GM23338 (cell line): Measurements from ENCODE around the gene SERPINA3.

Experiments used
- CREB1 ChIP-seq: fragments of 250-450 bp; sonication (Bioruptor Pico); IDR thresholded peaks from 2 replicates; pipeline ENCODE4 v1.5.0; 2020; ENCODE audit warnings: low read depth, mild to moderate bottlenecking, moderate library complexity
- ETS1 ChIP-seq: IDR thresholded peaks from 2 replicates; pipeline ENCODE4 v1.6.1; 2016; ENCODE audit warnings: antibody characterized with exemption
- EZH2 ChIP-seq: fragments of 200-600 bp; sonication (generic); IDR thresholded peaks from one replicate; pipeline ENCODE4 v1.8.0; 2017; ENCODE audit warnings: antibody characterized with exemption, mild to moderate bottlenecking, low read depth; ENCODE audit not compliant: unreplicated experiment
- EZH2phosphoT487 ChIP-seq: fragments of 200-600 bp; sonication (generic); IDR thresholded peaks from one replicate; pipeline ENCODE4 v1.8.1; 2018; ENCODE audit warnings: antibody characterized with exemption; ENCODE audit not compliant: unreplicated experiment
- JUNB ChIP-seq: IDR thresholded peaks from one replicate; pipeline ENCODE4 v1.6.1; 2016; ENCODE audit warnings: antibody characterized with exemption; ENCODE audit not compliant: unreplicated experiment
- NANOG ChIP-seq: IDR thresholded peaks from 2 replicates; pipeline ENCODE4 v1.6.1; 2016; ENCODE audit warnings: antibody characterized with exemption, borderline replicate concordance
- POLR2AphosphoS5 ChIP-seq: IDR thresholded peaks from 2 replicates; pipeline ENCODE4 v1.6.1; 2016; ENCODE audit warnings: antibody characterized with exemption, low read depth
- REST ChIP-seq: IDR thresholded peaks from one replicate; pipeline ENCODE4 v1.6.1; 2018; ENCODE audit warnings: antibody characterized with exemption; ENCODE audit not compliant: unreplicated experiment
- STAT1 ChIP-seq: IDR thresholded peaks from one replicate; pipeline ENCODE4 v1.6.1; 2016; ENCODE audit warnings: antibody characterized with exemption; ENCODE audit not compliant: unreplicated experiment
- ZNF114 ChIP-seq: fragments of 250-450 bp; sonication (Bioruptor Pico); IDR thresholded peaks from 2 replicates; pipeline ENCODE4 v1.5.0; 2020; ENCODE audit warnings: mild to moderate bottlenecking, moderate library complexity
- ZNF331 ChIP-seq: fragments of 250-450 bp; sonication (Bioruptor Pico); IDR thresholded peaks from 2 replicates; pipeline ENCODE4 v1.5.0; 2020; ENCODE audit warnings: low read depth, mild to moderate bottlenecking, moderate library complexity
- TF ChIP-seq, protein P1 (sequence below), 2 experiments: fragments of 200-600 bp in 1 of 2; sonication (generic) in 1 of 2; conservative IDR thresholded peaks; 2 replicates each; pipeline versions ENCODE4 v1.5.1 to v1.6.1; 2016 to 2017; ENCODE audit warnings: antibody characterized with exemption in 2 of 2, low read depth in 2 of 2, mild to moderate bottlenecking in 2 of 2, moderate library complexity in 1 of 2
- TF ChIP-seq, protein P2 (sequence below): fragments of 250-450 bp; sonication (Bioruptor Pico); IDR thresholded peaks from 2 replicates; pipeline ENCODE4 v1.5.0; 2020; ENCODE audit warnings: mild to moderate bottlenecking, moderate library complexity

DNA sequence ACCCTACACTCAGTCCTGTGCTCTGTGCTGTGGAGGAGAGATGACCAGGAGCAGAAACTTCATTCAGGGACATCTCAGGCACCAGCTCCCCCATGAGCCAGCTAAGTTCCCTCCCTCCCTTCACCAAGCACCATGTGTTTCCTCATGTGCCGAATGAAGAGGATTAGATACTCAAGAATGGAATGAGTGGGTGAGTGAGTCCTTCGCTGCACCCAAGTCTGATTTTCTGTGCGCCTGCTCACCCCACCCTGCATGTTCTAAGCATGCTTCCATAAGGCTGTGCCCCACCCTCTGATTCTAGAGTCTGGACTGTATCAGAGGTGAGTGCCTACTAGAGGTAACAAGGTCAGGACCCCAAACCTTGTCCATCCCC is 18.8 kb upstream of the SERPINA3 start:
- TF ChIP-seq, protein P1, sequence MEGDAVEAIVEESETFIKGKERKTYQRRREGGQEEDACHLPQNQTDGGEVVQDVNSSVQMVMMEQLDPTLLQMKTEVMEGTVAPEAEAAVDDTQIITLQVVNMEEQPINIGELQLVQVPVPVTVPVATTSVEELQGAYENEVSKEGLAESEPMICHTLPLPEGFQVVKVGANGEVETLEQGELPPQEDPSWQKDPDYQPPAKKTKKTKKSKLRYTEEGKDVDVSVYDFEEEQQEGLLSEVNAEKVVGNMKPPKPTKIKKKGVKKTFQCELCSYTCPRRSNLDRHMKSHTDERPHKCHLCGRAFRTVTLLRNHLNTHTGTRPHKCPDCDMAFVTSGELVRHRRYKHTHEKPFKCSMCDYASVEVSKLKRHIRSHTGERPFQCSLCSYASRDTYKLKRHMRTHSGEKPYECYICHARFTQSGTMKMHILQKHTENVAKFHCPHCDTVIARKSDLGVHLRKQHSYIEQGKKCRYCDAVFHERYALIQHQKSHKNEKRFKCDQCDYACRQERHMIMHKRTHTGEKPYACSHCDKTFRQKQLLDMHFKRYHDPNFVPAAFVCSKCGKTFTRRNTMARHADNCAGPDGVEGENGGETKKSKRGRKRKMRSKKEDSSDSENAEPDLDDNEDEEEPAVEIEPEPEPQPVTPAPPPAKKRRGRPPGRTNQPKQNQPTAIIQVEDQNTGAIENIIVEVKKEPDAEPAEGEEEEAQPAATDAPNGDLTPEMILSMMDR (conservative IDR thresholded peaks at IDR 0.05; ENCODE audit: low read depth in 2 of 2) = no peak
- TF ChIP-seq EZH2 (no peak), POLR2AphosphoS5 (no peak), EZH2phosphoT487 (no peak), REST (no peak), CREB1 (CRISPR knock-in tag) (no peak), ZNF331 (no peak), JUNB (no peak), ZNF114 (CRISPR knock-in tag) (no peak), NANOG (no peak), ETS1 (no peak), STAT1 (no peak)
- TF ChIP-seq, protein P2, sequence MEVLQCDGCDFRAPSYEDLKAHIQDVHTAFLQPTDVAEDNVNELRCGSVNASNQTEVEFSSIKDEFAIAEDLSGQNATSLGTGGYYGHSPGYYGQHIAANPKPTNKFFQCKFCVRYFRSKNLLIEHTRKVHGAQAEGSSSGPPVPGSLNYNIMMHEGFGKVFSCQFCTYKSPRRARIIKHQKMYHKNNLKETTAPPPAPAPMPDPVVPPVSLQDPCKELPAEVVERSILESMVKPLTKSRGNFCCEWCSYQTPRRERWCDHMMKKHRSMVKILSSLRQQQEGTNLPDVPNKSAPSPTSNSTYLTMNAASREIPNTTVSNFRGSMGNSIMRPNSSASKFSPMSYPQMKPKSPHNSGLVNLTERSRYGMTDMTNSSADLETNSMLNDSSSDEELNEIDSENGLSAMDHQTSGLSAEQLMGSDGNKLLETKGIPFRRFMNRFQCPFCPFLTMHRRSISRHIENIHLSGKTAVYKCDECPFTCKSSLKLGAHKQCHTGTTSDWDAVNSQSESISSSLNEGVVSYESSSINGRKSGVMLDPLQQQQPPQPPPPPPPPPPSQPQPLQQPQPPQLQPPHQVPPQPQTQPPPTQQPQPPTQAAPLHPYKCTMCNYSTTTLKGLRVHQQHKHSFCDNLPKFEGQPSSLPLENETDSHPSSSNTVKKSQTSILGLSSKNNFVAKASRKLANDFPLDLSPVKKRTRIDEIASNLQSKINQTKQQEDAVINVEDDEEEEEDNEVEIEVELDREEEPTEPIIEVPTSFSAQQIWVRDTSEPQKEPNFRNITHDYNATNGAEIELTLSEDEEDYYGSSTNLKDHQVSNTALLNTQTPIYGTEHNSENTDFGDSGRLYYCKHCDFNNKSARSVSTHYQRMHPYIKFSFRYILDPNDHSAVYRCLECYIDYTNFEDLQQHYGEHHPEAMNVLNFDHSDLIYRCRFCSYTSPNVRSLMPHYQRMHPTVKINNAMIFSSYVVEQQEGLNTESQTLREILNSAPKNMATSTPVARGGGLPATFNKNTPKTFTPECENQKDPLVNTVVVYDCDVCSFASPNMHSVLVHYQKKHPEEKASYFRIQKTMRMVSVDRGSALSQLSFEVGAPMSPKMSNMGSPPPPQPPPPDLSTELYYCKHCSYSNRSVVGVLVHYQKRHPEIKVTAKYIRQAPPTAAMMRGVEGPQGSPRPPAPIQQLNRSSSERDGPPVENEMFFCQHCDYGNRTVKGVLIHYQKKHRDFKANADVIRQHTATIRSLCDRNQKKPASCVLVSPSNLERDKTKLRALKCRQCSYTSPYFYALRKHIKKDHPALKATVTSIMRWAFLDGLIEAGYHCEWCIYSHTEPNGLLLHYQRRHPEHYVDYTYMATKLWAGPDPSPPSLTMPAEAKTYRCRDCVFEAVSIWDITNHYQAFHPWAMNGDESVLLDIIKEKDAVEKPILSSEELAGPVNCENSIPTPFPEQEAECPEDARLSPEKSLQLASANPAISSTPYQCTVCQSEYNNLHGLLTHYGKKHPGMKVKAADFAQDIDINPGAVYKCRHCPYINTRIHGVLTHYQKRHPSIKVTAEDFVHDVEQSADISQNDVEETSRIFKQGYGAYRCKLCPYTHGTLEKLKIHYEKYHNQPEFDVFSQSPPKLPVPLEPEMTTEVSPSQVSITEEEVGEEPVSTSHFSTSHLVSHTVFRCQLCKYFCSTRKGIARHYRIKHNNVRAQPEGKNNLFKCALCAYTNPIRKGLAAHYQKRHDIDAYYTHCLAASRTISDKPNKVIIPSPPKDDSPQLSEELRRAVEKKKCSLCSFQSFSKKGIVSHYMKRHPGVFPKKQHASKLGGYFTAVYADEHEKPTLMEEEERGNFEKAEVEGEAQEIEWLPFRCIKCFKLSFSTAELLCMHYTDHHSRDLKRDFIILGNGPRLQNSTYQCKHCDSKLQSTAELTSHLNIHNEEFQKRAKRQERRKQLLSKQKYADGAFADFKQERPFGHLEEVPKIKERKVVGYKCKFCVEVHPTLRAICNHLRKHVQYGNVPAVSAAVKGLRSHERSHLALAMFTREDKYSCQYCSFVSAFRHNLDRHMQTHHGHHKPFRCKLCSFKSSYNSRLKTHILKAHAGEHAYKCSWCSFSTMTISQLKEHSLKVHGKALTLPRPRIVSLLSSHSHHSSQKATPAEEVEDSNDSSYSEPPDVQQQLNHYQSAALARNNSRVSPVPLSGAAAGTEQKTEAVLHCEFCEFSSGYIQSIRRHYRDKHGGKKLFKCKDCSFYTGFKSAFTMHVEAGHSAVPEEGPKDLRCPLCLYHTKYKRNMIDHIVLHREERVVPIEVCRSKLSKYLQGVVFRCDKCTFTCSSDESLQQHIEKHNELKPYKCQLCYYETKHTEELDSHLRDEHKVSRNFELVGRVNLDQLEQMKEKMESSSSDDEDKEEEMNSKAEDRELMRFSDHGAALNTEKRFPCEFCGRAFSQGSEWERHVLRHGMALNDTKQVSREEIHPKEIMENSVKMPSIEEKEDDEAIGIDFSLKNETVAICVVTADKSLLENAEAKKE (CRISPR knock-in tag) = no peak
